GM21447 (cell line): ENCODE measurements around the gene STMN3.
A peak's percentile ranks its signal among the peaks of the same experiment; 100 is the strongest.
"Not testable (repeated sequence)": the region's sequence is repeated elsewhere in the genome, so short reads cannot be mapped to it uniquely, and the experiment has no call there.

Source experiments
- ATAC-seq: cut with Tn5 transposase; IDR thresholded peaks from one replicate; pipeline ENCODE4 v1.9.1; 2021; ENCODE audit not compliant: unreplicated experiment

STMN3 gene

DNA sequence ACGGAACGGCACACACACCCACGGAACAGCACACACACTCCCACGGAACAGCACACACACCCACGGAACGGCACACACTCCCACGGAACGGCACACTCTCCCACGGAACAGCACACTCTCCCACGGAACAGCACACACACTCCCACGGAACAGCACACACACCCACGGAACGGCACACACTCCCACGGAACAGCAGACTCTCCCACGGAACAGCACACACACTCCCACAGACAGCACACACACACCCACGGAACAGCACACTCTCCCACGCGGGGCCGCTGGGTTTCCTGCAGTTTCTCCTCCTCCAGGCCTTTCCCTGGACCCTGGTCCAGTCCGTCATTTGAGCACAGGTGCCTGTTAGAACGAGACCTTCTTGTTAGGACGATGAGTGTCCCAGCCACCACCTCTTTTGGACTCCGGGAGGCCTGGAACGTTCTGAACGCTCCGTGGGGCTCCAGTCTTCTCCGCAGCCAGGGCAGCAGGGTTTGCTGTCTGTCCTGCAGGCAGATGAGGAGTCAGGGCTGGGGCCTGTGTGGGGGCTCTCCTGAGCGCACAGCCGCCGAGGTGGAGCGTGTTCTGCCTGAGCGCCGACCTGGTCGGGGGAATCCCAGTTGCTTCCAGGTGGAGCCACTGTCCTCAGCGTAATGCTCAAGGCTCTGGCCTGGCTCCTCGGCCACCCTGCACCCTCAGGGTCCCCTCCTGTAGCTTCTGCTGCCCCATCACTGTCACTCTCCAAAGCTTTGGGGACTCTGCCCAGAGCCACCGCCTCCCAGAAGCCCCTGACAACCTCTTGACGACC lies 25.6 kb upstream of the STMN3 start:
- no peak for ATAC-seq

DNA sequence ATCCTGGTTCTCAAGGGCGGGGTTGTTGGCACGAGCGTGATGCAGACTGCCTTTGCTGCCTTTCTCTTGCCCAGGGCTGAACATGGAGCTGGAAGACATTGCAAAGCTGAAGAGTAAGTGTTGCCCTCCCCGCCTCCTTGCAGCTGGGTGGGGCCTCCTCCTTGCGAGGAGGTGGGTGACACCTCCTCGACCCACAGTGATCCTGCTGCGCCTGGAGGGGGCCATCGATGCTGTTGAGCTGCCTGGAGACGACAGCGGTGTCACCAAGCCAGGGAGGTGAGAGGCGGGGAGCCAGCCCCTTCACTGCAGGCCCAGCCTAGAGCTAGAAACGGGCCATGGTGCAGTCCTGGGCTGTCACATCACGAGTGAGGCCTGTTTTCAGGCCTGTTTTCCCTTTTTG lies 24.8 kb upstream of the STMN3 start:
- ATAC-seq = no peak

DNA sequence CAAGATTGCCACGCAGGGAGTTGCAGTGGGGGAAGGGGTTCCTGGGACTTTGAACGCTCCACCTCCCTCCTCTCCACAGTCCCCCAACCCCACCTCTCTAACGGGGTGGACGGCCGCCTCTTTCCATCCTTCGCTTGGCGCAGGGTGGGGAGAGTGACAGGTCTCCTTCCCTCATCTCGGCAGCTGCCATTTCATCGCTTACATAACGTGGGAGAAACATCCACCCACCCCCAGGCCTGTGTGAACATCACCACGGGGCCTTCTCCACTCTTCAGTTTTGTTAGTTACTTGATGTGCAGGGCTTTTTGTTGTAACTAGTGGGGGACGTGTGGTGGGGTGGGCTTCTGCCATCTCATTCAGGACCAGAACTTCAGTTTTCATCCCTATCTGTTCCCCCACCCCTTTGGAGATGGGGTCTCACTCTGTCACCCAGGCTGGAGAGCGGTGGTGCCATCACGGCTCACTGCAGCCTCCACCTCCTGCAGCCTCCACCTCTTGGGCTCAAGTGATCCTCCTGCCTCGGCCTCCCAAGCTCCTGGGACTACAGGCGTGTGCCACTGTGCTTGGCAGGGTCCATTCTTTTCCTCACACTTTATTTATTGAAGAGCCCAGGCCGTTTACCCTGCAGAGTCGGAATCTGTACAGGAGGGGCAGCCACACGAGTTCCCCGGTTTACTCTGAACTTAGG lies 22.6 kb upstream of the STMN3 start:
- ATAC-seq = no peak

DNA sequence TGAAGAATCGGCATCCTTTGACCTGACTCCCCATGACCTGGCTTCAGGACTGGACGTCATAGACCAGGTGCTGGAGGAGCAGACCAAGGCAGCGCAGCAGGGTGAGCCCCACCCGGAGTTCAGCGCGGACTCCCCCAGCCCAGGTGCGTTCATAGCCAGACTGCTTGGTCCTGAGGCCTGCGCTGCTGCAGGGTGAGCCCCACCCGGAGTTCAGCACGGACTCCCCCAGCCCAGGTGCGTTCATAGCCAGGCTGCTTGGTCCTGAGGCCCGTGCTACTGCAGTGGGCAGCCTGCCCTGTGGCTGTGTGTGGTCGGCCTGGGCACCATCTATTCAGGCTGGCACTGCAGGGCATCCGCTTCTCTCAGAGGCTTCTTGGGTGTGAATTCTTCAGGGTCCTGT lies 20.7 kb upstream of the STMN3 start:
- ATAC-seq = no peak

DNA sequence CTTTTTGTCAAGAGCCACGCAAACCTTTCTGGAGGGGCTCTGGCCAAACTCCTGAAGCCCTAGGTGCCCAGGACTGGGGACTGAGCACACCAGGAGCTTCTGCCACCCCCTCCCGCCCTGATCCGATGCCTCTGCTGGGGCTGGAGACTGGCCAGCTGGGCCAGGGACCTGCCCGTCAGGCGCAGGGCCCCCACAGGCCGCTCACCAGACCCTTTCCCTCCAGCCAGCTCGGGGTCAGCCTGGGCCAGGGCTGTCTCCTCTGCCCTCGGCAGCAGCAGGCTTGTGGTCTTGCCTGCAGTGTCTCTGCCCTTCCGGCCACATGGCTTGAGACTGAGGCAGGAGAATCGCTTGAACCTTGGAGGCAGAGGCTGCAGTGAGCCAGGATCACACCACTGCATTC lies 19.4 kb upstream of the STMN3 start:
- ATAC-seq = no peak

DNA sequence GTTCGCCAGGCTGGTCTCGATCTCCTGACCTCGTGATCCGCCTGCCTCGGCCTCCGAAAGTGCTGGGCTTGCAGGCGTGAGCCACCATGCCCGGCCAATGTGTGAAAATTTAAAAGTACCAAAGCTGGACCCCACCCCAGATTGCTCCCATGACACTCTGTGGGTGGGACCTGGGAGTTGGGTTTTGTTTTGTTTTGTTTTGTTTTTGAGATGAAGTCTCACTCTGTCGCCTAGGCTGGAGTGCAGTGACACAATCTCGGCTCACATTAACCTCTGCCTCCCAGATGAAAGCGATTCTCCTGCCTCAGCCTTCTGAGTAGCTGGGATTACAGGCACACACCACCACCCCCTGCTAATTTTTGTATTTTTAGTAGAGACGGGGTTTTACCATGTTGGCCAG lies 18.5 kb upstream of the STMN3 start:
- ATAC-seq = not testable (repeated sequence)

DNA sequence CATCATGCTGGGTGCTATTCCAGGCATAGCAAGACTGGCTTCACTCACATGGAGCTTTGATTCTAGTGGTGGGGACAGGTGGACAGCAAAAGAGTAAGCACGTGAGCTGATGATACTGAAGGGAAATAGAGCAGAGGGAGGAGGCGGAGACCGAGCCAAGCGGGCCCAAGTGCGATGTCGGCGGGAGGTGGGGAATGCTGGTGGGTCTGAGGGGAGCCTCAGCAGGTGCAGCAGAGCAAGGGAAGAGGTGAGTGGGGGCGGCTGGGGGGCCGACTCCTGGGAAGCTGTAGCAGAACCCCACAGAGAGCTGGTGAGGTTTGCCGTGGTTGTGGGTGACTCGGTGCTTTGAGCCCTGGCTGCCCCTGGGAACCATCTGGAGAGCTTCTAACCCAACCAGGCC lies 15.1 kb upstream of the STMN3 start:
- ATAC-seq = no peak

DNA sequence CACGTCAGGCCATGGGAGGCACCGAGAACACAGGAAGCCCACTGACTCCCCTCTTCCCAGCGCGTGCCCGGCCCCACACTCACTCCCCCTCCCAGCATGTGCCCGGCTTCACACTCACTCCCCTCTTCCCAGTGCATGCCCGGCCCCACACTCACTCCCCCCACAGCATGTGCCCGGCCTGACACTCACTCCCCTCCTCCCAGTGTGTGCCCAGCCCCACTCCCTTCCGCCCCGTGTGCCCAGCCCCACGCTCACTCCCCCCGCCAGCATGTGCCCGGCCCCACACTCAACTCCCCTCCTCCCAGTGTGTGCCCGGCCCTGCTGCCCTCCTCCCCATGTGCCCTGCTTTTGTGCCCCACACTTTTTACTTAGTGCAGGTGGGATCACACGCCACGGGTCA lies 14.6 kb upstream of the STMN3 start:
- ATAC-seq = no peak

DNA sequence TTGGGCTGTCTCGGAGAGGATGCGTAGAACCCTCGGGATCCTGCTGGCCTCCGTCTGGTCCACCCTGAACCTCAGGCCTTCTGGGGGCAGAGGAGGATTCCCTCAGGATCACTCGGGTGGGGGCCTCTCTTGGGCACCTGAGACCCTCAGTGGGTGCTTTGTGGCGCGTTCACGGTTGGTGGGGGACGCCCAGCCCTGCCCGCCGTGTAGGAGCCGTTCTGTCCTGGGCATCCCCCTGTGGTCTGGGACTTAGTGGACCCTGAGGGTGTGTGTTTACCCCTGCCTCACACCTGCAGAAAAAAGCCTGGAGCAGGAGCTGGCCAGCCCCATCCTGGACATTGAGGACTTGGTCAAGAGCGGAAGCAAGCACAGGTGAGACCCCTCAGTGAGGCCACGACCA lies 12.5 kb upstream of the STMN3 start:
- no peak for ATAC-seq

DNA sequence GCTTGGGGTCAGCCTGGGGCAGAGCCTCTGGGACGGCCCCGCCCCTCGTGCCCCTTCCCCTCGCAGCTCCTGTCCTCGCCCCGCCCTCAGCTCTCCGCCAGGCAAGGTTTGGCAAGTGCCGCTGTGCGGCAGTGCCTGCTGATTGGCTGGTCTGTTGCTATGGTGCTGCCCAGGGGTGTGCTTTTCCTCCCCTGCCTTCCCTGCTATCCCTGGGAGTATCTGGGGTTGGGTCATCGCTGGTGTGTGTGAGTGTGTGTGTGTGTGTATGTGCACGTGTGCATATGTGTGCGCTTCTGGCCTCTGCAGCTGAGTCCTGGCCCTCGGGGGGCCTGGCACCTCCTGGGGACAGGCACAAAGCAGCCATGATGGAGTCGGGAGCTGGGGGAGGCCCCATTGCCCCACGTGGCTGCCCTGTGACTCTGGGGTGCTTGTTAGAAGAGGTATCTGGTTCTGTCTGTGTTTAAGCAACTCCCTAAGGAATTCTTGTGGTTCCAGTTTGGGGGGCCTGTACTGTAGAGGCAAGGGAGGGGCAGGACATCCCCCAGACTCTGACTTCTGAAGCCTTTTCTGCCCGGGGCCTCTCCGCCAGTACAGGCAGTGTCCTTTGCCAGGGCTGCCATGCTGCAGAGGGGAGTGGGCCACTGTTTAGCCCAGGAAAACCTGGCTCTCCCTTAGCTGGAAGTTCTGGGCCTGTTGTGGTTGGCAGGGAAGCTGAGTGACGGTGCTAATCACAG lies 11.8 kb upstream of the STMN3 start:
- no peak for ATAC-seq

DNA sequence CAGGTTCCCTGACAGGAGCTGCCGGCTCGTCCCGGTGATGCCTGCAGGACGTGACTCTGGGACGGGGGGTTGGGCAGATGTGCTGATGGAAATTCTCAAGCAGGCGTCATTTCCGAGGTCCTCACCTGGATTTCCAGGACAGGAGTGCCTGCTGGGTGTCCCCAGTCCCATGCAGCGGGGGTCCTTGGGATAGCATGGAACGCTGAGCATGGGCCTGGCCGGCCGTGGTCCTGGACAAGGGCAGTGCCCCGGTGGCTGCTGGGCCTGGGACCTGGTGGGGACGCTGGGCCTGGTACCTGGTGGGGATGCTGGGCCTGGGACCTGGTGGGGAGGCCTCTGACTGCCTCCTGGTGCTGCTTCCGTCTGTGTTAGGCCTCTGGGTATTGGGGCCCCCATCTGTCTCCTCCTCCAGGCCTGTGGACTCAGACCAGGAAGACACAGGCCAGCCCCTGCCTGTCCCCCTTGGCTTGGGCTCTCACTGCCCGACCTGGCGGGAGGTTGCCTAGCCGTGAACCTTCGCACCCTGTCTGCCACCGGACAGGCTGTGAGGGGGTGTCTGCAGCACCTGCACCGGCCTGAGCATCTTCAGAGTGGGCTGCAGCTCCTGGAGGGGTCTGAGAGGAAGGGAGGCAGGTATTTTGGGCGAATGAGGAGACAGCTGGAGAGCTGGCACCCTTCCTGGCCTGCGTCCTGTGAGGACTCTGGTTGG lies 11.1 kb upstream of the STMN3 start:
- ATAC-seq = no peak

DNA sequence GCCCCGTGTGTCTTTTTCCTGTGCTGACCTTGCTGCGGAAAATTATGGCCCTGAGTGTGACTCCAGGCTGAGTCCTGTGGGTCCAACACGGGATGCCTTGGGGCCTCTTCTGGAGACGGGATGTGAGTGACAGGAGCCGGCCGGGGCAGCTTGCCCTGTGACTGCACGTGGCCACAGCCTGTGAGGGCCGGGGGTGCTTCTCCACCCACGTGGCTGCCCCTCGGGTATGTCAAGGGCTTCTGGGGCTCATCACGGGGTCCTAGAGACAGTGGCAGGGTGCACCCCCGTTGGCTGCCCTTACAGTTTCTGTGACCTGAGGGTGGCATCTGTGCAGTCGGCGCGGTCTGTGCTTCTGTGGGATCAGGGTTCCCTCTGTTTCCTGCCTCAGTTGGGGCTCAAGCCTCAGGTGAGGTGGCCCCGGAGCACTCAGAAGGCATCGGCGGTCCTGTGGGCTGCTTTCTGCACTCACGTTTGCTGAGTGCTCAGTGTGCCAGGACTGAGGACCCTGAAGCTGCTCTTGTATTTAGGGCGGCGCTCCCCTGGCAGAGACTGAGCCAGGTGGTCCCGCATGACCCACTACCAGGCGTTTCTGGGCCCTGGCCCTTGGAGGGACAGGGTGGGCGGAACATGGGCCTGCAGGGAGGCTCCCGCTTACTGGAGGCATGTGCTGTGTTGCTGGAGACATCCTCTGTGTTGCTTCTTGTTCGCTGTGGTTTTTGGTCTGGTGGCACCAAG lies 10.3 kb upstream of the STMN3 start:
- ATAC-seq = no peak

DNA sequence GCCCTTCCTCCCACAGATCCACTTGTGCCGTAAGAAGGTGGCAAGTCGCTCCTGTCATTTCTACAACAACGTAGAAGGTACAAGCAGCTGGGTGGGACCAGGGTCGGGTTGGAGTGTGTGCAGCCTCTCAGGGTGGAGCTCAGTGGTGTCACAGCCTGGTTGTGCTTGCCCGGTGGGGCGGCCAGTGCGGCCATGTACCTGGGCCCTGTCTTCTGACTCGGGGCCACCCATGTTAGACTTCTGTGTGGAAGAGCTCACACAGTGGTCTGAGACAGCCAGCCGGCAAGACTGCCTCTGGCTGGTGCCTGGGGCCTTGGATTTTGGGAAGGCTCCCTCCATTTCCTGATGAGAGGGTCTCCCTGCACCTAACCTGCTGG lies 9.6 kb upstream of the STMN3 start:
- no peak for ATAC-seq

DNA sequence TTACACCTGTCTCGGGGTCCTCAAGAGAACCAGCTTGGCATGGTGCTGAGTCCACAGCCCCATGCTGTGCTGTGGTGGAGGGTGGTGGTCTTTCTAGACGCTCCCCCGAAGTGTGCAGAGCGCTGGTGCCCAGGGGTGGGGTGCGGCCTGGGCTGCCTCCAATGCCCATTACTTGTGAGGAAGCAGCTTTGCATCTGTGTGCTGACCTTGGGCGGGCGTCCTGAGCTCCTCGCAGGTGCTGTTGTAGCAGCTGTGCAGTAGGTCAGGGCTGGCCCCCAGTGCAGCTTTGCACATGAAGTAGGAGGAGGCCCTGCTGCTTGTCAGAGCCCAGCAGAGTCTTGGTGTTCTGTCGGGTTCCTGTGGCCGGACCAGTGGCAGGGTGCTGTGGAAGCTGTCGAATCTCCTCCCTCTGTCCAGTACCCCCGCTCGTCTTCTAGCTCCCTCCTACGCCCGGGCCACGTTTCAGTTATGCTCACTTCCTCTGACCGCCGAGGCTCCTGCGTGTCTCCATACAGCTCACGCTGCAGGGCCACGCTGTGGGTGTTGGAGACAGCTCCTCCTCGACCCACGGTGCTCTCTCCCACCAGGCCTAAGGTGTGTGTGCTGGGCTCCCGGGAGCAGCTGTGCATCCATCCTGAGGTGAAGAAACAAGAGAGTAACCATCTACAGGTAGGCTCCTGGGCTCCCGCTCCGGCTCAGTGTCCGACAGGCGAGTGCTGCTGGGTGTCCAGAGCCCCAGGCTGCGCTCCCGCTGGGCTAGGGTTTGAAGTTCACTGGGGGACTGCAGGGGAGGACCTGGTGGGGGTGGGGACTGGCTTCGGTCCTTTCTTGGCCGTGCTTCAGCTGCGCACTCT lies 9.0 kb upstream of the STMN3 start:
- no peak for ATAC-seq

DNA sequence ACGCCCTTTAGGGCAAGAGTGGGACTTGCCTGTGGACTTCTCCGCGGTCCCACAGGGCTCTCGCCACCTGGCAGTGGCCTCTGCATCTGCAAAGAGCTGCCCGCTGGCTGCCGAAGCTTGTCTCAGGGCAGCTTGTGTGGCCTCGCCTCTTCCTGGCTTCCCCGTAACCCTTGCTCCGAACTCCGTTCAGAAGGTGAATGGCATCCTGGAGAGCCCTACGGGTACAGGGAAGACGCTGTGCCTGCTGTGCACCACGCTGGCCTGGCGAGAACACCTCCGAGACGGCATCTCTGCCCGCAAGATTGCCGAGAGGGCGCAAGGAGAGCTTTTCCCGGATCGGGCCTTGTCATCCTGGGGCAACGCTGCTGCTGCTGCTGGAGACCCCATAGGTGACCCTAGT lies 7.9 kb upstream of the STMN3 start:
- ATAC-seq = no peak

DNA sequence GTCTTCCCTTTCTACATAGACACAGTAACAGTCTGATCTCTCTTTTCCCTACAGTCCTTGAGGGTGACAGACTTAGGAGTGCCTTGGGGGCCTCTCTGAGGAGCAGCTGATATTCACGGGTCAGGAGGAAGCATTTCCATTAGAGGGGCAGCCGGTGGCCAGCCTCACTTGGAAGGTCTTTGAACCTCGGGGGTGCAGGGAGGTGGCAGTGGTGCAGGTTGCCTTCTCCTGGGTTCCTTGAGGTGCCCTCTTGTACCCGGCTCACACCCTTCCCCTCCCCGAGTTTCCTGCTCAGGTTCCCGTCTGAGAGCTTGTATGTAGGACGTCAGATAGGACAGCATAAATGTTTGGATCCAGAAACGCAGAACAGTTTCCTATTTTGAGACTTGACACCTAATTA lies 7.4 kb upstream of the STMN3 start:
- ATAC-seq = no peak

DNA sequence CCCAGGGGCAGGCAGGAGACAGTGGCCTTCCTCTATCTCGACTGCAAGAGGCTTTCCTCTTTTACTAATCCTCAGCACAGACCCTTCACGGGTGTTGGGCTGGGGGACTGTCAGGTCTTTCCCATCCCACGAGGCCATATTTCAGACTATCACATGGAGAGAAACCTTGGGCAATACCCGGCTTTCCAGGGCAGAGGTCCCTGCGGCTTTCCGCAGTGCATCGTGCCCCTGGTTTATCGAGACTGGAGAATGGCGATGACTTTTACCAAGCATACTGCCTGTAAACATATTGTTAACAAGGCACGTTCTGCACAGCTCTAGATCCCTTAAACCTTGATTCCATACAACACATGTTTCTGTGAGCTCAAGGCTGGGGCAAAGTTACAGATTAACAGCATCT lies 7.0 kb upstream of the STMN3 start:
- not testable (repeated sequence) for ATAC-seq

DNA sequence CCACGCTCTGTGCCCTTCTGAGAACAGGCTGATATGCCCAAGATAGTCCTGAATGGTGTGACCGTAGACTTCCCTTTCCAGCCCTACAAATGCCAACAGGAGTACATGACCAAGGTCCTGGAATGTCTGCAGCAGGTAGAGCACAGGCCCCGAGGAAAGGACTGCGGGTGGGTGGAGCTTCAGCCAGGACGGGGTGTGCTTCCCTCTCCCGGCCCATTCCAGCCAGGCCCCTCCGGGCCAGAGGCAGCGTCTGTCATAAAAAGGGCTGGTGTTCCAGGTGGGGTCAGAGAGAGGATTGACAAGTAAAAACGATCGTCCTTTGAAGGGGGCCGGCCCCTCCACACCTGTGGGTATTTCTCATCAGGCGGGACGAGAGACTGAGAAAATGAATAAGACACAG lies 6.1 kb upstream of the STMN3 start:
- no peak for ATAC-seq

DNA sequence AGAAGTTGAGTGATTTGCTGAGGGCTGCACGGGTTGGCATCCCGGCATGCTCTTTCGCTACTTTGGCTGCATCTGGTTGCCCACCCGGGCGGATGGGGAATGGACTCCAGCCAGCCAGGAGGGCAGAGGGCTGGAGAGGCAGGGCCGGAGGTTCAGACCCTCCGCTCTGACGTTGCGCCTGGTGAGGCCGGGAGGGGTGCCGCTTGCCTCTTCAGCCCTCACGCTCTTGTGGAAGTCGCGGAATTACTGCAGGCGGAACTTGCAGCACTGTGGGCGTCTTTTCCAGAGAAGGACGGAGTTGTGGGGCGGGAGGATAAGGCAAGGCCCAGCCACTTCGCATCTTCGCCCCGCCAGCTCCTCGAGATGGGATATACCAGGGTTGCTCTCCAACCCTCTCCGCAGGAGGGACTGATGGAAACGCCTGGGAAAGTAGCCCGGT lies 5.5 kb upstream of the STMN3 start:
- ATAC-seq = peak; percentile 16
